CD14-positive monocyte (primary cell): ENCODE results near the gene IL1F10. TPM values are rescaled to one million over a fixed set of nuclear protein-coding genes. Genes with fewer than 3 reads are reported as not detected.
A peak's percentile ranks its signal among the peaks of the same experiment; 100 is the strongest.

ENCODE experiments used
- DNase-seq, 3 donors: peaks; one replicate each; pipeline ENCODE4 v3.0.0-alpha.2; 2011 to 2022
- H2AFZ ChIP-seq: 2 replicates; pipeline ENCODE4 v1.6.0; 2012; ENCODE audit warnings: mild to moderate bottlenecking, low read depth, low read length, inconsistent platforms; ENCODE audit not compliant: insufficient read depth, poor library complexity, severe bottlenecking
- H3K27ac ChIP-seq, 2 donors: 1 replicate in 1 of 2; 2 replicates in 1 of 2; pipeline ENCODE4 v1.5.1; 2012 to 2013; ENCODE audit warnings: low read length in 2 of 2, control low read depth in 1 of 2, inconsistent platforms in 1 of 2, low read depth in 1 of 2, mild to moderate bottlenecking in 1 of 2
- H3K27me3 ChIP-seq, 2 donors: one replicate each; pipeline versions ENCODE4 v1.6.0 to v1.6.1; 2011 to 2013; ENCODE audit warnings: low read length in 2 of 2; ENCODE audit not compliant: control insufficient read depth in 2 of 2, insufficient read depth in 2 of 2
- H3K36me3 ChIP-seq, 2 donors: replicated peaks in 1 of 2; 1 replicate in 1 of 2; 2 replicates in 1 of 2; pipeline versions ENCODE4 v1.5.1 to v1.6.1; 2012 to 2013; ENCODE audit warnings: low read length in 2 of 2, control low read depth in 1 of 2, inconsistent platforms in 1 of 2, mild to moderate bottlenecking in 1 of 2; ENCODE audit not compliant: insufficient read depth in 2 of 2, control insufficient read depth in 1 of 2
- H3K4me1 ChIP-seq, 2 donors: 1 replicate in 1 of 2; 2 replicates in 1 of 2; pipeline versions ENCODE4 v1.5.1 to v1.6.1; 2012 to 2013; ENCODE audit warnings: low read length in 2 of 2, control low read depth in 1 of 2, inconsistent platforms in 1 of 2, mild to moderate bottlenecking in 1 of 2, moderate library complexity in 1 of 2; ENCODE audit not compliant: insufficient read depth in 2 of 2, control insufficient read depth in 1 of 2
- H3K4me2 ChIP-seq: replicated peaks from 2 replicates; pipeline ENCODE3; 2012; ENCODE audit warnings: low read length, moderate library complexity, mild to moderate bottlenecking; ENCODE audit not compliant: poor library complexity, severe bottlenecking; ENCODE audit errors: extremely low read depth
- H3K4me3 ChIP-seq, 3 experiments: fragments of 200-600 bp in 1 of 3; sonication (generic) in 1 of 3; replicated peaks in 1 of 3; 1 replicate in 2 of 3; 2 replicates in 1 of 3; pipeline ENCODE4 v1.5.1; 2011 to 2013; ENCODE audit warnings: low read length in 3 of 3, mild to moderate bottlenecking in 3 of 3, control low read depth in 2 of 3, low read depth in 2 of 3, inconsistent platforms in 1 of 3, moderate library complexity in 1 of 3
- H3K79me2 ChIP-seq: 2 replicates; pipeline ENCODE4 v1.6.0; 2012; ENCODE audit warnings: mild to moderate bottlenecking, control low read depth, inconsistent platforms, low read length, moderate library complexity; ENCODE audit not compliant: insufficient read depth
- H3K9ac ChIP-seq: 2 replicates; pipeline ENCODE4 v1.6.0; 2017; ENCODE audit warnings: low read length, mild to moderate bottlenecking; ENCODE audit not compliant: insufficient read depth, poor library complexity, severe bottlenecking
- H3K9me3 ChIP-seq, 2 donors: replicated peaks in 1 of 2; 1 replicate in 1 of 2; 2 replicates in 1 of 2; pipeline versions ENCODE4 v1.5.1 to v1.6.1; 2012 to 2013; ENCODE audit warnings: low read length in 2 of 2, control low read depth in 1 of 2; ENCODE audit not compliant: control insufficient read depth in 1 of 2, insufficient read depth in 1 of 2
- H4K20me1 ChIP-seq: 2 replicates; pipeline ENCODE4 v1.6.0; 2012; ENCODE audit warnings: mild to moderate bottlenecking, low read length, control low read depth, moderate library complexity; ENCODE audit not compliant: insufficient read depth
- H3K27ac Mint-ChIP-seq, 7 donors: one replicate each; pipeline ENCODE4 v1.8.0; 2020; ENCODE audit warnings: mild to moderate bottlenecking in 7 of 7, mixed read lengths in 7 of 7, moderate library complexity in 6 of 7, inconsistent platforms in 2 of 7
- H3K27me3 Mint-ChIP-seq, 3 donors: one replicate each; pipeline ENCODE4 v1.8.0; 2021 to 2022; ENCODE audit warnings: low read depth in 3 of 3, mild to moderate bottlenecking in 3 of 3, mixed read lengths in 3 of 3, moderate library complexity in 3 of 3, inconsistent platforms in 1 of 3
- H3K36me3 Mint-ChIP-seq, 2 donors: one replicate each; pipeline ENCODE4 v1.8.0; 2020; ENCODE audit warnings: mixed read lengths in 2 of 2, inconsistent platforms in 1 of 2, mild to moderate bottlenecking in 1 of 2
- H3K4me1 Mint-ChIP-seq: one replicate; pipeline ENCODE4 v1.8.0; 2020; ENCODE audit warnings: mild to moderate bottlenecking, mixed read lengths
- H3K4me3 Mint-ChIP-seq, 2 donors: one replicate each; pipeline ENCODE4 v1.8.0; 2020; ENCODE audit warnings: mild to moderate bottlenecking in 2 of 2, mixed read lengths in 2 of 2, moderate library complexity in 1 of 2
- H3K9me3 Mint-ChIP-seq, 7 donors: one replicate each; pipeline ENCODE4 v1.8.0; 2020 to 2022; ENCODE audit warnings: mixed read lengths in 7 of 7, mild to moderate bottlenecking in 6 of 7, moderate library complexity in 6 of 7, inconsistent platforms in 2 of 7
- CTCF ChIP-seq: fragments of 200-600 bp; IDR thresholded peaks from one replicate; pipeline ENCODE4 v1.8.0; 2022; ENCODE audit warnings: antibody characterized with exemption, mild to moderate bottlenecking
- WGBS: methylation state at CpG from one replicate; pipeline ENCODE4 v1.1.5; 2013; ENCODE audit warnings: missing lambda C conversion rate; ENCODE audit not compliant: insufficient coverage; 5-methylcytosine and 5-hydroxymethylcytosine counted together
- intact Hi-C, 2 donors: fragments of 100-400 bp; cut with micrococcal nuclease; formaldehyde crosslinking; loops; one replicate each; pipeline versions ENCODE4 v1.15.0 to v1.15.1; 2023
- polyA plus RNA-seq, 3 donors: library from polyadenylated mRNA; depleted of rRNA in 1 of 3; unstranded in 2 of 3; stranded (reverse) in 1 of 3; fragments of 300-500 nt in 2 of 3; fragments of >200 nt in 1 of 3; fragmentation: Illumina TruSeq in 2 of 3; gene quantifications; 1 replicate in 2 of 3; 2 replicates in 1 of 3; pipeline ENCODE4 v1.2.3, GENCODE V29; 2012 to 2021

Gene IL1F10
- polyA plus RNA-seq, 3 donors = not detected

DNA sequence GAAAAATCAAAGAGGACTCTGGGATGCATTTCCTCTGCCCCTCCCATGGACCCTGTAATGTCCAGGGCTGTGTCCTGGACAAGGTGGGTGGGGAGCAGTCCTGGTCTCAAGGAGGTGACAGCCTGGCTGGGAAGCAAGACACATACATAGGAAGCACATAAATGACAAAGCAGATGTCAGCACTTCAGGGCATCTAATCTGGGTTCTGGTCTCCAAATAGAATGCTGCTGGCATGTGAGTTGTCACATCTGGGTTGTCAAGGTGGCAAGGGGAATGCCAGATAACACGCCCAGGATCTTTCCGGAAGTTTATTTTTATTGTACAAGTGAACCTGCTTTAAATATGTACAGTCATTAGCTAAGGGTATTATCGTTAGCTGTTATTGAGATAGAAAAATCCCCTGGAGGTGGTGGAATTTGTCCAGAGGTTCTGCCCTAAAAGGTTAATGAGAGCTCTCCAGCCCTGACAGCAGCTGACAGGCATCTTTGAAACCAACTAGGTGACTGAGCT lies 5.6 kb downstream of the IL1F10 start:
- H3K9me3 Mint-ChIP-seq = peaks cover 0 to 2% (median 0%) of the 10 kb centered on the region in 7 donors
- Histone ChIP-seq H3K27me3 (no peaks in the 10 kb centered on the region), H3K9ac (no peak overlapping the region), H3K36me3 (no peaks in the 10 kb centered on the region), H3K4me3 (no peak overlapping the region), H3K79me2 (no peaks in the 10 kb centered on the region), H3K9me3 (no peaks in the 10 kb centered on the region), H3K4me1 (no peaks in the 10 kb centered on the region), H3K27ac (no peak overlapping the region), H3K4me2 (no peak overlapping the region), H2AFZ (no peak overlapping the region), H4K20me1 (no peaks in the 10 kb centered on the region)
- no peak for TF ChIP-seq CTCF
- DNase-seq = no peak
- peaks cover 10% of the 10 kb centered on the region for H3K4me1 Mint-ChIP-seq
- H3K27me3 Mint-ChIP-seq = peaks cover 0 to 3% (median 2%) of the 10 kb centered on the region in 3 donors
- intact Hi-C loops = no loop called here
- H3K4me3 Mint-ChIP-seq = no peak overlapping the region
- no peaks in the 10 kb centered on the region for H3K36me3 Mint-ChIP-seq
- WGBS = no CpG with 5 or more reads among the region's 3 CpGs
- H3K27ac Mint-ChIP-seq = peak overlapping the region in 1 of 7 donors; percentile 11

GRCh38 chr2:113075030-113075429 lies 7.3 kb downstream of the IL1F10 start:
- Histone ChIP-seq H3K4me3 (no peak overlapping the region), H3K4me1 (no peaks in the 10 kb centered on the region), H3K4me2 (no peak overlapping the region), H3K79me2 (no peaks in the 10 kb centered on the region), H3K36me3 (no peaks in the 10 kb centered on the region), H3K27ac (no peak overlapping the region), H4K20me1 (no peaks in the 10 kb centered on the region), H3K27me3 (no peaks in the 10 kb centered on the region), H2AFZ (no peak overlapping the region), H3K9ac (no peak overlapping the region), H3K9me3 (no peaks in the 10 kb centered on the region)
- WGBS = 55% methylated on average over 5 of the region's 5 CpGs
- Mint-ChIP-seq H3K27ac (no peak overlapping the region), H3K9me3 (peaks cover 0 to 2% (median 0%) of the 10 kb centered on the region in 7 donors), H3K36me3 (no peaks in the 10 kb centered on the region), H3K4me3 (no peak overlapping the region), H3K27me3 (peaks cover 0 to 5% (median 2%) of the 10 kb centered on the region in 3 donors), H3K4me1 (peaks cover 10% of the 10 kb centered on the region)
- DNase-seq = no peak
- intact Hi-C loops = no loop called here
- TF ChIP-seq CTCF = no peak
